SH-SY5Y (cell line): ENCODE results near the gene HS3ST3B1.

ENCODE experiments used
- GATA2 ChIP-seq: IDR thresholded peaks from 2 replicates; pipeline ENCODE4 v1.6.1; 2011; ENCODE audit warnings: mild to moderate bottlenecking, low read depth, low read length
- GATA3 ChIP-seq: IDR thresholded peaks from 2 replicates; pipeline ENCODE4 v1.6.1; 2011; ENCODE audit warnings: low read depth, mild to moderate bottlenecking, low read length, moderate library complexity

- TF ChIP-seq GATA3 (no peak), GATA2 (no peak)
These were observed 39.5 kb upstream of the HS3ST3B1 start for GRCh38 chr17:14261406-14261805.
